Measurements from ENCODE around the gene IRF9.

DNA sequence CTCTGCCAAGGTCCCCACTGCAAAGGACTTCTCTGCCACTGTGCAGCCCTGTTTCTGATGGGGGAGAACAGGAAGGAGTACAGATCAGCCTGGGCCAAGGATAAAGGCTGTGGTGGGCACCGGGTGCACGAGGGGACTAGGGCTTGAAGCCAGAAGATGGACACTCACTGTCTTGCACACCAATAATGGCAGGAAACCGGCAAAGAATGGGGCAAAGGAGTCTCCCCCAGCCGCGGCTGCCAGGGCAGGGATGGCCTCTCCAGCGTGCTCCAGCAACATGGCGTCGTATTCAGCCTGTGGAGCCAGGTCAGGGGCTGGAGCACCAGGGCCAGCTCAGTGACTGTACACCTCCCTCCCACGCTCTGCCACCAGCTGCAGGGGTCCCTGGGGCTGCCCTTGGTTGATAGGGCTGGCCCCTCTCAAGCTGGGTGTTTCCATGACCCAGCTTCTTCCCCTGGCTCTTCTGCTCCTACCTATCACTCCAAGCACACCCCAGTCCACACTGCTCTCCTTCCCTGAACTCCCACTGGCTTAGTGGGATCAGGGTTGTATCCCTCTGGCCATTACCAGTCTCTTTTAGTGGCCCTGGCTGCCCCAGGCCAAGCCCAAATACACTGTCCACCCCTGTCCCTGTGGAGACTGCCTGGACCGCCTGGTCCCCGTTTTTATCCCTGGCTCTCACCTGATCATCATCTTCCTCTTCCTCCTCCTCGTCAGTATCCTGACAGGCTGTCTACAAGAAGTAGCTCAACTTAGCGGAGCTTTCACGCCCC lies 21.2 kb downstream of the IRF9 start:
- TF ChIP-seq, protein P1, sequence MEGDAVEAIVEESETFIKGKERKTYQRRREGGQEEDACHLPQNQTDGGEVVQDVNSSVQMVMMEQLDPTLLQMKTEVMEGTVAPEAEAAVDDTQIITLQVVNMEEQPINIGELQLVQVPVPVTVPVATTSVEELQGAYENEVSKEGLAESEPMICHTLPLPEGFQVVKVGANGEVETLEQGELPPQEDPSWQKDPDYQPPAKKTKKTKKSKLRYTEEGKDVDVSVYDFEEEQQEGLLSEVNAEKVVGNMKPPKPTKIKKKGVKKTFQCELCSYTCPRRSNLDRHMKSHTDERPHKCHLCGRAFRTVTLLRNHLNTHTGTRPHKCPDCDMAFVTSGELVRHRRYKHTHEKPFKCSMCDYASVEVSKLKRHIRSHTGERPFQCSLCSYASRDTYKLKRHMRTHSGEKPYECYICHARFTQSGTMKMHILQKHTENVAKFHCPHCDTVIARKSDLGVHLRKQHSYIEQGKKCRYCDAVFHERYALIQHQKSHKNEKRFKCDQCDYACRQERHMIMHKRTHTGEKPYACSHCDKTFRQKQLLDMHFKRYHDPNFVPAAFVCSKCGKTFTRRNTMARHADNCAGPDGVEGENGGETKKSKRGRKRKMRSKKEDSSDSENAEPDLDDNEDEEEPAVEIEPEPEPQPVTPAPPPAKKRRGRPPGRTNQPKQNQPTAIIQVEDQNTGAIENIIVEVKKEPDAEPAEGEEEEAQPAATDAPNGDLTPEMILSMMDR (IDR thresholded peaks at IDR 0.05): no peak
- TF ChIP-seq EP300 (IDR thresholded peaks at IDR 0.05) (no peak), POLR2A (IDR thresholded peaks at IDR 0.05) (no peak)
